Peyer's patch (tissue), 4 donors: Measurements from ENCODE around the gene HTR6. TPM values are rescaled to one million over a fixed set of nuclear protein-coding genes. Genes with fewer than 3 reads are reported as not detected.
A peak's percentile ranks its signal among the peaks of the same experiment; 100 is the strongest.

ENCODE experiments used
- DNase-seq, 3 donors: peaks; one replicate each; pipeline ENCODE4 v3.0.0-alpha.2; 2017 to 2019
- H3K27ac ChIP-seq, 4 donors: fragments of 200-600 bp; sonication (generic); one replicate each; pipeline ENCODE4 v1.5.1; 2016 to 2019
- H3K27me3 ChIP-seq, 2 donors: fragments of 200-600 bp; sonication (generic); one replicate each; pipeline ENCODE4 v1.5.1; 2019
- H3K36me3 ChIP-seq, 3 donors: fragments of 200-600 bp; sonication (generic); one replicate each; pipeline ENCODE4 v1.5.1; 2016 to 2019
- H3K4me1 ChIP-seq, 4 donors: fragments of 200-600 bp; sonication (generic); one replicate each; pipeline ENCODE4 v1.5.1; 2016 to 2019
- H3K4me3 ChIP-seq, 4 donors: fragments of 200-600 bp; sonication (generic); 1 replicate in 3 of 4; 2 replicates in 1 of 4; pipeline ENCODE4 v1.5.1; 2016 to 2019; ENCODE audit warnings: mild to moderate bottlenecking in 1 of 4
- H3K9me3 ChIP-seq, 4 donors: fragments of 200-600 bp; sonication (generic); one replicate each; pipeline ENCODE4 v1.5.1; 2016 to 2019; ENCODE audit warnings: mild to moderate bottlenecking in 1 of 4
- POLR2A ChIP-seq, 2 donors: fragments of 450-650 bp; IDR thresholded peaks; one replicate each; pipeline ENCODE4 v1.5.1; 2017; ENCODE audit warnings: antibody characterized with exemption in 2 of 2, mild to moderate bottlenecking in 2 of 2, moderate library complexity in 2 of 2
- total RNA-seq, 4 donors: library from RNA; depleted of rRNA; stranded (reverse); fragments of >200 nt; gene quantifications; one replicate each; pipeline ENCODE4 v1.1.0, GENCODE V29; 2016
- TF ChIP-seq, protein P1 (sequence below), 6 experiments: fragments of 450-650 bp in 4 of 6; fragments of 200-600 bp in 2 of 6; sonication (generic) in 1 of 6; IDR thresholded peaks; one replicate each; pipeline ENCODE4 v1.5.1; 2017 to 2019; ENCODE audit warnings: antibody characterized with exemption in 6 of 6, mild to moderate bottlenecking in 3 of 6, moderate library complexity in 1 of 6

HTR6 gene
- under 1 TPM in 1 of 4 donors, not detected in 3; 0.88 TPM for total RNA-seq

DNA sequence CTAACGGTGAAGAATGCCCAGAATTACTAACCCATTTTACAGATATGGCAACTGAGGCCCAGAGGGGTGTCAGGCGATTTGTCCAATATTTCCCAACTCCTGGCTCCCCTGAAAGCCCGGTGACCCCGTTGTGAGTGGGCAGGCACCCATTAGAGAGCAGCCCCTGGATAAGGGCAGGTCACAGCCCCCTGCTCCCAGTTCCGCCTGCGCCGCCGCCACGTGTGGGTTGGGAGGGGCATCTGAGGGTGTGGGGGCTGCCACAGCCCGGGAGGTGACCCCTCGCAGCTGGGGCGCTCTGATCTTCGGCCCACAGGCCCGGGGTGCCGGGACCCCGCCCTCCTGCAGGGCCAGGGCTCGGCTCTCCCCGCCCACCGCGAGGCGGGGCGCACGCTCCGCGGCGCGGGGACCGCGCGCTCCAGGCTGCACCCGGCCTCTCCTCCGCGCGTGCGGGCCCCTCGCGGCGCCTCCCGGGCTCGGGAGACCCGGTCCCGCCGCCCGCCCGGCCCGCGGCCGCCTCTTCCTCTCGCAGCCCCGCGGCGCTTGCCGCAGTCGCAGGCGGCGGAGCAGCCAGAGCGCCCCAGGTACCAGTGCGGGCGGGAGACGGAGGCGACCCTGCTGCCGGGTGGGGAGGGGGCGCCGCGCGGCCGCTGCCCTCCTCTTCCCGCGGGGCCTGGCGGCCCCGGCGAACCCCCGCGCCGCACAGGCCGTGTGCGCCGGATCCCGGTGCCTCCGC, at the start of gene HTR6:
HTR6 (plus strand) TSS at position 423 of the 733 bp plus-strand sequence. CDS start 879 bp downstream, outside the sequence.
- H3K4me3 ChIP-seq: peak within 1 kb of the TSS in 3 of 4 donors; percentile 42 to 49 (median 47)
- TF ChIP-seq POLR2A (IDR thresholded peaks at IDR 0.05): no peak
- TF ChIP-seq, protein P1, sequence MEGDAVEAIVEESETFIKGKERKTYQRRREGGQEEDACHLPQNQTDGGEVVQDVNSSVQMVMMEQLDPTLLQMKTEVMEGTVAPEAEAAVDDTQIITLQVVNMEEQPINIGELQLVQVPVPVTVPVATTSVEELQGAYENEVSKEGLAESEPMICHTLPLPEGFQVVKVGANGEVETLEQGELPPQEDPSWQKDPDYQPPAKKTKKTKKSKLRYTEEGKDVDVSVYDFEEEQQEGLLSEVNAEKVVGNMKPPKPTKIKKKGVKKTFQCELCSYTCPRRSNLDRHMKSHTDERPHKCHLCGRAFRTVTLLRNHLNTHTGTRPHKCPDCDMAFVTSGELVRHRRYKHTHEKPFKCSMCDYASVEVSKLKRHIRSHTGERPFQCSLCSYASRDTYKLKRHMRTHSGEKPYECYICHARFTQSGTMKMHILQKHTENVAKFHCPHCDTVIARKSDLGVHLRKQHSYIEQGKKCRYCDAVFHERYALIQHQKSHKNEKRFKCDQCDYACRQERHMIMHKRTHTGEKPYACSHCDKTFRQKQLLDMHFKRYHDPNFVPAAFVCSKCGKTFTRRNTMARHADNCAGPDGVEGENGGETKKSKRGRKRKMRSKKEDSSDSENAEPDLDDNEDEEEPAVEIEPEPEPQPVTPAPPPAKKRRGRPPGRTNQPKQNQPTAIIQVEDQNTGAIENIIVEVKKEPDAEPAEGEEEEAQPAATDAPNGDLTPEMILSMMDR (IDR thresholded peaks at IDR 0.05): no peak
- no peak for DNase-seq
- no peaks in the 10 kb centered on the region for H3K9me3 ChIP-seq
- no peaks in the 10 kb centered on the region for H3K36me3 ChIP-seq
- no peak within 1 kb of the TSS for H3K27ac ChIP-seq
- H3K27me3 ChIP-seq: peaks cover 0 to 32% of the 10 kb centered on the region in 2 donors
- peaks cover 0 to 18% (median 9%) of the 10 kb centered on the region in 4 donors for H3K4me1 ChIP-seq

DNA sequence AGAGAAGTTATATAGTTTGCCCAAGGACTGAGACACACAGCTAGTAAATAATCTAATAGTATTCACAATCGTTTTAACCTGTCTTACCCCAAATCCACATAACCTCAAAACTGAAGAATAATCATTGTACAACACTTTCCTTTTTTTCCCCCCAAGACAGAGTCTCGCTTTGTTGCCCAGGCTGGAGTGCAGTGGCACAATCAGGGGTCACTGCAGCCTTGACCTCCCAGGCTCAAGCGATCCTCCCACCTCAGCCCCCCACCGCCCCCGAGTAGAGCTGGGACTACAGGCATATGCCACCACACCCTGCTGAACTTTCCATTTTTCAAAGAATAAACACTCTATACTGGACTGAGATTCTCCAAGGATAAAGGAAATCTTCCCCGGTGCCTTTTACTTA, 49.2 kb upstream of the HTR6 start:
- no peak overlapping the region for H3K4me3 ChIP-seq
- H3K4me1 ChIP-seq: peaks cover 0 to 46% (median 11%) of the 10 kb centered on the region in 4 donors
- no peak for DNase-seq
- no peaks in the 10 kb centered on the region for H3K9me3 ChIP-seq
- no peak for TF ChIP-seq POLR2A (IDR thresholded peaks at IDR 0.05)
- TF ChIP-seq, protein P1 (IDR thresholded peaks at IDR 0.05): no peak
- peak overlapping the region in 2 of 4 donors; percentile 83 to 94 for H3K27ac ChIP-seq
- no peaks in the 10 kb centered on the region for H3K27me3 ChIP-seq
- peaks cover 0 to 4% (median 0%) of the 10 kb centered on the region in 3 donors for H3K36me3 ChIP-seq

DNA sequence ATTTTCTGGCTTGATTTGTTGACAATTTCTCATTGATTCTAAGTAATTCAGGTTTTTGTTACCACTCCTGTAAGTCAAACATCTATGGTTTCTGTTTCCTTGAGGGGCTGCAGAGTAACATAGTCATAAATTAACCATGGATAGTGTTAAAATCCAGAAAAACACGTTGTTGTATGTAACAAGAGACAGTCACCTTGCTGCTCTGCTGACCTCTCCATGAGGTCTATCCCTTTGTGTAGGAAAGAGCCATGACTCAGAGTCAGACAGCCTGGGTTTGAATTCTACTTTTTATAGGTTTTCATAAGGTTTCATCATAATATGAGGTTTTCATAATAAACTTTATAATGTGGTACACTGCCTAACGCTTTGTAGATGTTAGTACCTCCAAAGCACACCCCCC, 48.2 kb upstream of the HTR6 start:
- no peak for DNase-seq
- H3K36me3 ChIP-seq: peaks cover 0 to 4% (median 0%) of the 10 kb centered on the region in 3 donors
- TF ChIP-seq, protein P1 (IDR thresholded peaks at IDR 0.05): no peak
- no peak for TF ChIP-seq POLR2A (IDR thresholded peaks at IDR 0.05)
- H3K27ac ChIP-seq: no peak overlapping the region
- H3K4me3 ChIP-seq: no peak overlapping the region
- peaks cover 0 to 39% (median 8%) of the 10 kb centered on the region in 4 donors for H3K4me1 ChIP-seq
- H3K9me3 ChIP-seq: no peaks in the 10 kb centered on the region
- H3K27me3 ChIP-seq: no peaks in the 10 kb centered on the region

DNA sequence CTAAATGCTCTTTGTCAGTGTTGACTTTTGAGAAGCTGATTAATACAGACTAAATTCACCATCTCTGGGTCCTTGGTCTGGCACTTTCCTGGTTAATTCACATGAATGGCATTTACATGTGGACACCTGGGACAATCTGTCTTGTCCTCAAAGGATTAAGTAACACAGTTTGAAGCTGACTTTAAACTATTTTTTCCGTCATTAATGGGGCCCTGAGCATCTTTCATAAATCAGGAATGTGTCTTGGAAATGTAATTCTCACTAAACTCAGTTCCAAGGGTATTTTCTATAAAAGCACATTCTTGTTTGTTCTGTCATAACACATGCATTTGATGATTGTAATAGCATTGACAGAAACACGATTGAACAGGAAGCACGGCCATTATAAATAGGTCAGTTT, 47.3 kb upstream of the HTR6 start:
- no peak overlapping the region for H3K4me3 ChIP-seq
- H3K27me3 ChIP-seq: no peaks in the 10 kb centered on the region
- DNase-seq: no peak
- H3K4me1 ChIP-seq: peaks cover 0 to 30% (median 7%) of the 10 kb centered on the region in 4 donors
- TF ChIP-seq, protein P1 (IDR thresholded peaks at IDR 0.05): no peak
- TF ChIP-seq POLR2A (IDR thresholded peaks at IDR 0.05): no peak
- no peaks in the 10 kb centered on the region for H3K9me3 ChIP-seq
- H3K36me3 ChIP-seq: peaks cover 0 to 4% (median 0%) of the 10 kb centered on the region in 3 donors
- peak overlapping the region in 1 of 4 donors; percentile 25 for H3K27ac ChIP-seq

DNA sequence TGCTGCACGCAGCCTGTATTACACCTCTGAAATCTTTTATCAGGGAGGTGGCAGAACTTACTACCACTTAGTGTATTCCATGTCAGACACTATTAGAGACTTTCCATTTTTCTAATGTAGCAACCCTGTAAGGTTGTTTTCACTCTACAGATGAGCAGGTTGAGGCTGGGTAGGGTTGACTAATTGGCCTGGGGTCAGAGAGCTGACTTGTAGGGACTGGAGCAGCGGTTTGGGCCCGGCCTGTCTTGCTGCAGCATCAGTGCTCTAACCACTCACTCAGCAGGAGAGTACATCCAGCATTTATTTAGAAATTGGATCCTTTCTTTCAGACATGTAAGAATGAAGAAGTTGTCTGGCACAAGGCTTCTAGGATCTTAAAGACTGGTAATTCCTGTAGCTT, 46.2 kb upstream of the HTR6 start:
- Histone ChIP-seq H3K36me3 (peaks cover 0 to 4% (median 0%) of the 10 kb centered on the region in 3 donors), H3K9me3 (no peaks in the 10 kb centered on the region), H3K4me3 (no peak overlapping the region), H3K4me1 (peaks cover 0 to 24% (median 4%) of the 10 kb centered on the region in 4 donors), H3K27me3 (no peaks in the 10 kb centered on the region), H3K27ac (no peak overlapping the region)
- DNase-seq: no peak
- TF ChIP-seq, protein P1 (IDR thresholded peaks at IDR 0.05): no peak
- no peak for TF ChIP-seq POLR2A (IDR thresholded peaks at IDR 0.05)
